GM12878 (cell line): ENCODE results near the gene PTPN2. TPM values are rescaled to one million over a fixed set of nuclear protein-coding genes. Genes with fewer than 3 reads are reported as not detected.

ENCODE experiments used
- ATAC-seq: fragments of 200-7000 bp; cut with Tn5 transposase; 3 replicates; pipeline ENCODE4 v1.9.1; 2020; ENCODE audit warnings: mild to moderate bottlenecking, moderate library complexity
- BruUV-seq: library from RNA; stranded (reverse); fragments of 400-500 nt; replicated peaks from 2 replicates; lab custom pipeline; 2021; lab: Mats Ljungman, UMichigan
- CTCF ChIA-PET: fragments of 300-600 bp; sonication (Branson Sonifier 250); formaldehyde crosslinking; extraction: SDS; loops from one replicate; lab custom pipeline; 2021; ENCODE audit warnings: inconsistent platforms; lab: Yijun Ruan, JAX
- POLR2A ChIA-PET: fragments of 350-600 bp; formaldehyde crosslinking; extraction: SDS; loops from one replicate; lab custom pipeline; 2021; ENCODE audit warnings: inconsistent platforms; lab: Charles Lee
- RAD21 ChIA-PET: fragments of 300-600 bp; sonication (Branson Sonifier 250); formaldehyde crosslinking; loops from one replicate; lab custom pipeline; 2023; ENCODE audit warnings: antibody characterized with exemption; ENCODE audit not compliant: unreplicated experiment; lab: Charles Lee
- SMC1A ChIA-PET: fragments of 300-600 bp; sonication (Branson Sonifier 250); formaldehyde crosslinking; loops from one replicate; lab custom pipeline; 2023; ENCODE audit not compliant: unreplicated experiment, uncharacterized antibody; lab: Charles Lee
- DNase-seq: peaks from one replicate; pipeline ENCODE4 v3.0.0-alpha.2; 2011; ENCODE audit warnings: low read depth, low spot score
- FAIRE-seq: peaks from 3 replicates; lab custom pipeline; 2011; peaks lifted over from hg19 to GRCh38; lab: Jason Lieb, UNC
- H2AFZ ChIP-seq: 2 replicates; pipeline ENCODE4 v1.6.0; 2011; ENCODE audit warnings: low read depth, low read length, control low read depth; ENCODE audit not compliant: control insufficient read depth
- H3K27ac ChIP-seq: 2 replicates; pipeline ENCODE4 v1.5.1; 2011; ENCODE audit warnings: control low read depth; ENCODE audit not compliant: control insufficient read depth, insufficient read depth
- H3K27me3 ChIP-seq, 2 experiments: replicated peaks in 1 of 2; 2 replicates each; pipeline versions ENCODE4 v1.6.0 to v1.6.1; 2011; ENCODE audit warnings: low read length in 1 of 2; ENCODE audit not compliant: control insufficient read depth in 2 of 2, insufficient read depth in 2 of 2
- H3K36me3 ChIP-seq, 2 experiments: 2 replicates each; pipeline ENCODE4 v1.5.1; 2011; ENCODE audit warnings: low read length in 1 of 2; ENCODE audit not compliant: control insufficient read depth in 2 of 2, insufficient read depth in 2 of 2
- H3K4me1 ChIP-seq: 2 replicates; pipeline ENCODE4 v1.6.1; 2011; ENCODE audit warnings: mild to moderate bottlenecking, low read length, moderate library complexity, mixed read lengths; ENCODE audit not compliant: control insufficient read depth, insufficient read depth
- H3K4me2 ChIP-seq: 2 replicates; pipeline ENCODE4 v1.6.0; 2011; ENCODE audit warnings: control low read depth; ENCODE audit not compliant: control insufficient read depth, insufficient read depth
- H3K4me3 ChIP-seq: fragments of 200-600 bp; sonication (generic); 2 replicates; pipeline ENCODE4 v1.5.1; 2016
- H3K79me2 ChIP-seq: 2 replicates; pipeline ENCODE4 v1.6.0; 2011; ENCODE audit warnings: low read length; ENCODE audit not compliant: control insufficient read depth, insufficient read depth
- H3K9ac ChIP-seq: 2 replicates; pipeline ENCODE4 v1.8.0; 2011; ENCODE audit warnings: low read length, control low read depth, mixed read lengths; ENCODE audit not compliant: control insufficient read depth, insufficient read depth
- H3K9me3 ChIP-seq: replicated peaks from 3 replicates; pipeline ENCODE4 v1.5.1; 2011; ENCODE audit warnings: mild to moderate bottlenecking, low read length; ENCODE audit not compliant: control insufficient read depth, insufficient read depth
- H4K20me1 ChIP-seq: 2 replicates; pipeline ENCODE4 v1.6.0; 2011; ENCODE audit not compliant: control insufficient read depth, insufficient read depth
- BHLHE40 ChIP-seq, 2 experiments: fragments of 450-650 bp in 1 of 2; IDR thresholded peaks; 2 replicates each; pipeline ENCODE4 v1.6.1; 2011 to 2017; ENCODE audit warnings: low read depth in 2 of 2, borderline replicate concordance in 1 of 2, improper control_type of control experiment in 1 of 2, low read length in 1 of 2, mild to moderate bottlenecking in 1 of 2
- EED ChIP-seq: sonication (generic); IDR thresholded peaks from 2 replicates; pipeline ENCODE4 v1.6.1; 2016; ENCODE audit warnings: antibody characterized with exemption, low read depth
- NR2C1 ChIP-seq: fragments of 450-650 bp; IDR thresholded peaks from 2 replicates; pipeline ENCODE4 v1.6.1; 2017; ENCODE audit warnings: antibody characterized with exemption, mild to moderate bottlenecking, moderate library complexity
- PML ChIP-seq: IDR thresholded peaks from 2 replicates; pipeline ENCODE4 v1.6.1; 2012; ENCODE audit warnings: low read length, inconsistent platforms
- SMC3 ChIP-seq: IDR thresholded peaks from 2 replicates; pipeline ENCODE4 v1.6.1; 2011; ENCODE audit warnings: low read length, improper control_type of control experiment, borderline replicate concordance
- SRF ChIP-seq, 2 experiments: IDR thresholded peaks; 2 replicates each; pipeline ENCODE4 v1.6.1; 2011; ENCODE audit warnings: low read depth in 2 of 2, low read length in 2 of 2, mild to moderate bottlenecking in 1 of 2, moderate library complexity in 1 of 2
- WGBS: methylation state at CpG from one replicate; pipeline ENCODE4 v1.1.6; 2016; ENCODE audit warnings: low lambda C conversion rate; ENCODE audit not compliant: insufficient replicate concordance, insufficient coverage; ENCODE audit errors: missing lambda C conversion rate; 5-methylcytosine and 5-hydroxymethylcytosine counted together
- in situ Hi-C: fragments of 300-500 bp; cut with MboI; formaldehyde crosslinking; loops from 9 replicates; pipeline ENCODE4 v1.14.3; 2018; ENCODE audit warnings: mixed read lengths
- intact Hi-C: fragments of 100-400 bp; cut with micrococcal nuclease; formaldehyde crosslinking; loops from one replicate; pipeline ENCODE4 v1.14.2; 2022; ENCODE audit not compliant: unreplicated experiment
- polyA plus RNA-seq, 11 experiments: library from polyadenylated mRNA; depleted of rRNA in 4 of 11; unstranded in 6 of 11; stranded (reverse) in 5 of 11; fragments of >200 nt; fragmentation: Nextera tagmentation in 4 of 11; fragmentation: Illumina TruSeq in 1 of 11; extraction: Ambion mirVana in 4 of 11; extraction: Trizol in 1 of 11; gene quantifications; 1 replicate in 1 of 11; 2 replicates in 10 of 11; pipeline versions ENCODE4 v1.2.1 to v1.2.3, GENCODE V29; 2011 to 2016; ENCODE audit warnings: inconsistent platforms in 2 of 11, missing spikeins in 2 of 11, low read depth in 1 of 11
- total RNA-seq, 4 experiments: library from RNA; depleted of rRNA in 3 of 4; stranded (reverse); fragments of >200 nt in 3 of 4; fragmentation: Illumina TruSeq in 1 of 4; extraction: Trizol in 1 of 4; gene quantifications; 2 replicates each; pipeline versions ENCODE4 v1.2.1 to v1.2.3, GENCODE V29; 2013 to 2021
- TF ChIP-seq, protein P1 (sequence below): fragments of 450-650 bp; IDR thresholded peaks from 2 replicates; pipeline ENCODE4 v1.6.1; 2014; ENCODE audit warnings: mild to moderate bottlenecking
- TF ChIP-seq, protein P2 (sequence below): IDR thresholded peaks from 2 replicates; pipeline ENCODE4 v1.6.1; 2012; ENCODE audit warnings: low read depth, low read length, improper control_type of control experiment

PTPN2 gene
- total and polyA plus RNA-seq, 10 of the 15 experiments (the other 5 are each of a cell fraction or from before 2014, with no cell fraction given), result 46.5 to 86.7 (median 64.6) TPM

DNA sequence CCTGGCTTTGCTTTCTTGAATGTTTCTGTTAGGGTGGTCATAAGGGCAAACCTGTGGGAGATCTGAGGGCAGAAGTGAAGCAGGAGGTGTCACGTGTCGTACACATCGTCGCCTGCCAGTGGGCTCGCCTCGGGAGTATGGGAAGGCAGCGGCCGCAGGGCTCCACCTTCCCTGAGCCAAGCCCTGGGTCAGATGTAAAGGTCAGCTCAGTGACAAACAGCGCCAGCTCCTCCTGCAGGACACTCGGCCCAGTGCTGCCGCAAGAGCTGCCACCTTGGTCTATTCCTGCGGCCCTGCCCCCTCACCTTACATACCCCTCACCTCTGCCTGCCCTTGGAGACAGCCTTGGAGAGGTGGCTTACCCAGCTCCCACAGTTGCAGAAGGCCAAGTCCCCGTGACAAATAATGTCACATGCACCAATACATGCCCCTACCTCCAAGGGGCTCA is 117.0 kb downstream of the PTPN2 start (continued):
- TF ChIP-seq BHLHE40 (IDR thresholded peaks at IDR 0.05; ENCODE audit: borderline replicate concordance in 1 of 2, low read depth in 2 of 2, low read length in 1 of 2), result no peak
- no peak for TF ChIP-seq EED

DNA sequence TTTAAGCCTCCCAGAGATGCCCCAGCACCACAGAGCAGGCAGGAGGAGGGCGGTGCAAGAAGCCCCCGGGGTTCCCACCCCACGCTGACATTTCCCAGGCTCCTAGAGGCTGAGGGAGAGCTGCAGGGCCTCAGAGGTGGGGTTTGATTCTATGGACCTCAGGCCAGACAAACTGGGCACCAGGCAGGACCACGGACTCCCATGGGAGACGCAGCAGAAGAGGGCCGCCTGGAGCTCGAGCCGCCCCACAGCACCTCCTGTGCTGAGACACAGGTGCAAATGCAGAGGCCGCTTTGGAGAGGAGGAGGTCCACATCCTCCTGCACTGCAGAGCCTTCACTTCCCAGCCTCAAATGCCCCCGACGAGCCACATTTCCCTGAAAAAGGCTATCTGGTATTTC is 118.5 kb downstream of the PTPN2 start:
- SMC1A ChIA-PET, result no interaction called here
- POLR2A ChIA-PET, result no interaction called here
- no peak overlapping the region for H3K27ac ChIP-seq
- RAD21 ChIA-PET, result no interaction called here
- H3K4me2 ChIP-seq, result no peak overlapping the region
- ATAC-seq (no peak), DNase-seq (no peak), FAIRE-seq (no peak)
- H3K4me3 ChIP-seq, result no peak overlapping the region
- in situ Hi-C loops, result no loop called here
- H2AFZ ChIP-seq, result no peak overlapping the region
- H3K27me3 ChIP-seq, result no peaks in the 10 kb centered on the region; a peak in 1 of 4 replicates
- CTCF ChIA-PET, result no interaction called here
- H3K9ac ChIP-seq, result no peak overlapping the region
- H3K9me3 ChIP-seq, result no peaks in the 10 kb centered on the region
- intact Hi-C loops, result loop anchor here (10.0 kb wide), 1 partner anchor 59 kb away; no protein-coding TSS in a partner anchor
- no peaks in the 10 kb centered on the region for H3K36me3 ChIP-seq
- no peaks in the 10 kb centered on the region for H3K79me2 ChIP-seq
- no peaks in the 10 kb centered on the region for H4K20me1 ChIP-seq
- 52% methylated on average over 10 of the region's 11 CpGs for WGBS
- TF ChIP-seq NR2C1 (no peak), PML (no peak), SMC3 (no peak), SRF (IDR thresholded peaks at IDR 0.05; ENCODE audit: low read depth in 2 of 2, low read length in 2 of 2) (no peak)
- TF ChIP-seq, protein P1, sequence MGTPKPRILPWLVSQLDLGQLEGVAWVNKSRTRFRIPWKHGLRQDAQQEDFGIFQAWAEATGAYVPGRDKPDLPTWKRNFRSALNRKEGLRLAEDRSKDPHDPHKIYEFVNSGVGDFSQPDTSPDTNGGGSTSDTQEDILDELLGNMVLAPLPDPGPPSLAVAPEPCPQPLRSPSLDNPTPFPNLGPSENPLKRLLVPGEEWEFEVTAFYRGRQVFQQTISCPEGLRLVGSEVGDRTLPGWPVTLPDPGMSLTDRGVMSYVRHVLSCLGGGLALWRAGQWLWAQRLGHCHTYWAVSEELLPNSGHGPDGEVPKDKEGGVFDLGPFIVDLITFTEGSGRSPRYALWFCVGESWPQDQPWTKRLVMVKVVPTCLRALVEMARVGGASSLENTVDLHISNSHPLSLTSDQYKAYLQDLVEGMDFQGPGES, result no peak
- TF ChIP-seq, protein P2, sequence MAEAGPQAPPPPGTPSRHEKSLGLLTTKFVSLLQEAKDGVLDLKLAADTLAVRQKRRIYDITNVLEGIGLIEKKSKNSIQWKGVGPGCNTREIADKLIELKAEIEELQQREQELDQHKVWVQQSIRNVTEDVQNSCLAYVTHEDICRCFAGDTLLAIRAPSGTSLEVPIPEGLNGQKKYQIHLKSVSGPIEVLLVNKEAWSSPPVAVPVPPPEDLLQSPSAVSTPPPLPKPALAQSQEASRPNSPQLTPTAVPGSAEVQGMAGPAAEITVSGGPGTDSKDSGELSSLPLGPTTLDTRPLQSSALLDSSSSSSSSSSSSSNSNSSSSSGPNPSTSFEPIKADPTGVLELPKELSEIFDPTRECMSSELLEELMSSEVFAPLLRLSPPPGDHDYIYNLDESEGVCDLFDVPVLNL, result no peak
- H3K4me1 ChIP-seq, result no peaks in the 10 kb centered on the region
- BruUV-seq, result no TSS peak
